ENCODE data around the gene RCSD1.
A peak's percentile ranks its signal among the peaks of the same experiment; 100 is the strongest.

Gene RCSD1

GRCh38 chr1:167678422-167678821 is 48.4 kb downstream of the RCSD1 start:
- Mint-ChIP-seq H3K27me3 (no peaks in the 10 kb centered on the region), H3K4me3 (no peak overlapping the region), H3K4me1 (peaks cover 17% of the 10 kb centered on the region), H3K36me3 (ENCODE audit: insufficient read depth) (peaks cover 23% of the 10 kb centered on the region), H3K27ac (ENCODE audit: low read depth) (no peak overlapping the region), H3K9me3 (no peaks in the 10 kb centered on the region)
- ATAC-seq (replicated peaks; ENCODE audit: extremely low read depth, poor library complexity, severe bottlenecking) = no peak
- no peak for DNase-seq (ENCODE audit: low spot score in 2 of 2)

- Mint-ChIP-seq H3K36me3 (ENCODE audit: insufficient read depth) (peaks cover 28% of the 10 kb centered on the region), H3K4me3 (no peak overlapping the region), H3K27ac (ENCODE audit: low read depth) (no peak overlapping the region), H3K27me3 (no peaks in the 10 kb centered on the region), H3K4me1 (peaks cover 13% of the 10 kb centered on the region), H3K9me3 (no peaks in the 10 kb centered on the region)
- DNase-seq (ENCODE audit: low spot score in 2 of 2) (no peak), ATAC-seq (replicated peaks; ENCODE audit: extremely low read depth, poor library complexity, severe bottlenecking) (no peak)
Observed at GRCh38 chr1:167678838-167679237, 48.8 kb downstream of the RCSD1 start.

- Mint-ChIP-seq H3K4me1 (peaks cover 11% of the 10 kb centered on the region), H3K27me3 (no peaks in the 10 kb centered on the region), H3K4me3 (no peak overlapping the region), H3K27ac (ENCODE audit: low read depth) (no peak overlapping the region), H3K36me3 (ENCODE audit: insufficient read depth) (peaks cover 32% of the 10 kb centered on the region), H3K9me3 (no peaks in the 10 kb centered on the region)
- ATAC-seq (replicated peaks; ENCODE audit: extremely low read depth, poor library complexity, severe bottlenecking) = no peak
- no peak for DNase-seq (ENCODE audit: low spot score in 2 of 2)
Observed at GRCh38 chr1:167679714-167680113, 49.7 kb downstream of the RCSD1 start.

GRCh38 chr1:167681024-167681423 is 51.0 kb downstream of the RCSD1 start:
- Mint-ChIP-seq H3K27ac (ENCODE audit: low read depth) (no peak overlapping the region), H3K4me1 (peaks cover 10% of the 10 kb centered on the region), H3K27me3 (no peaks in the 10 kb centered on the region), H3K36me3 (ENCODE audit: insufficient read depth) (peaks cover 39% of the 10 kb centered on the region), H3K9me3 (no peaks in the 10 kb centered on the region), H3K4me3 (no peak overlapping the region)
- DNase-seq (ENCODE audit: low spot score in 2 of 2) (no peak), ATAC-seq (replicated peaks; ENCODE audit: extremely low read depth, poor library complexity, severe bottlenecking) (no peak)

- H3K36me3 Mint-ChIP-seq (ENCODE audit: insufficient read depth) = peaks cover 40% of the 10 kb centered on the region
- peaks cover 11% of the 10 kb centered on the region for H3K4me1 Mint-ChIP-seq
- no peak overlapping the region for H3K4me3 Mint-ChIP-seq
- ATAC-seq (replicated peaks; ENCODE audit: extremely low read depth, poor library complexity, severe bottlenecking) (no peak), DNase-seq (ENCODE audit: low spot score in 2 of 2) (no peak)
- no peak overlapping the region for H3K27ac Mint-ChIP-seq (ENCODE audit: low read depth)
- no peaks in the 10 kb centered on the region for H3K27me3 Mint-ChIP-seq
- H3K9me3 Mint-ChIP-seq = no peaks in the 10 kb centered on the region
Observed at GRCh38 chr1:167681451-167682098, 51.5 kb downstream of the RCSD1 start.

GRCh38 chr1:167683226-167683625 is 53.2 kb downstream of the RCSD1 start:
- ATAC-seq (replicated peaks; ENCODE audit: extremely low read depth, poor library complexity, severe bottlenecking) (no peak), DNase-seq (ENCODE audit: low spot score in 2 of 2) (no peak)
- no peak overlapping the region for H3K4me3 Mint-ChIP-seq
- no peaks in the 10 kb centered on the region for H3K9me3 Mint-ChIP-seq
- no peak overlapping the region for H3K27ac Mint-ChIP-seq (ENCODE audit: low read depth)
- H3K27me3 Mint-ChIP-seq = no peaks in the 10 kb centered on the region
- peaks cover 16% of the 10 kb centered on the region for H3K4me1 Mint-ChIP-seq
- peaks cover 48% of the 10 kb centered on the region for H3K36me3 Mint-ChIP-seq (ENCODE audit: insufficient read depth)

GRCh38 chr1:167683641-167684502 is 53.8 kb downstream of the RCSD1 start:
- no peak for DNase-seq (ENCODE audit: low spot score in 2 of 2)
- peak overlapping the region; percentile 82 for H3K27ac Mint-ChIP-seq (ENCODE audit: low read depth)
- peaks cover 54% of the 10 kb centered on the region for H3K36me3 Mint-ChIP-seq (ENCODE audit: insufficient read depth)
- no peaks in the 10 kb centered on the region for H3K9me3 Mint-ChIP-seq
- H3K27me3 Mint-ChIP-seq = no peaks in the 10 kb centered on the region
- no peak overlapping the region for H3K4me3 Mint-ChIP-seq
- no peak for ATAC-seq (replicated peaks; ENCODE audit: extremely low read depth, poor library complexity, severe bottlenecking)
- peaks cover 16% of the 10 kb centered on the region for H3K4me1 Mint-ChIP-seq

- DNase-seq (ENCODE audit: low spot score in 2 of 2) = no peak
- H3K9me3 Mint-ChIP-seq = no peaks in the 10 kb centered on the region
- peaks cover 67% of the 10 kb centered on the region for H3K36me3 Mint-ChIP-seq (ENCODE audit: insufficient read depth)
- no peak overlapping the region for H3K4me3 Mint-ChIP-seq
- H3K27me3 Mint-ChIP-seq = no peaks in the 10 kb centered on the region
- H3K27ac Mint-ChIP-seq (ENCODE audit: low read depth) = no peak overlapping the region
- ATAC-seq (replicated peaks; ENCODE audit: extremely low read depth, poor library complexity, severe bottlenecking) = no peak
- peaks cover 16% of the 10 kb centered on the region for H3K4me1 Mint-ChIP-seq
Observed at GRCh38 chr1:167685844-167686243, 55.8 kb downstream of the RCSD1 start.

GRCh38 chr1:167687919-167688519 is 58.0 kb downstream of the RCSD1 start:
- ATAC-seq (replicated peaks; ENCODE audit: extremely low read depth, poor library complexity, severe bottlenecking) (peak; percentile 62), DNase-seq (ENCODE audit: low spot score in 2 of 2) (peak; percentile 71 to 76)
- Mint-ChIP-seq H3K27me3 (no peaks in the 10 kb centered on the region), H3K4me1 (peaks cover 12% of the 10 kb centered on the region), H3K27ac (ENCODE audit: low read depth) (peak overlapping the region; percentile 19), H3K9me3 (no peaks in the 10 kb centered on the region), H3K4me3 (no peak overlapping the region), H3K36me3 (ENCODE audit: insufficient read depth) (peaks cover 81% of the 10 kb centered on the region)

GRCh38 chr1:167689567-167689920 is 59.5 kb downstream of the RCSD1 start:
- Mint-ChIP-seq H3K36me3 (ENCODE audit: insufficient read depth) (peaks cover 72% of the 10 kb centered on the region), H3K9me3 (no peaks in the 10 kb centered on the region), H3K27ac (ENCODE audit: low read depth) (no peak overlapping the region), H3K4me1 (peaks cover 6% of the 10 kb centered on the region), H3K27me3 (no peaks in the 10 kb centered on the region), H3K4me3 (no peak overlapping the region)
- no peak for DNase-seq (ENCODE audit: low spot score in 2 of 2)
- ATAC-seq (replicated peaks; ENCODE audit: extremely low read depth, poor library complexity, severe bottlenecking) = no peak

- ATAC-seq (replicated peaks; ENCODE audit: extremely low read depth, poor library complexity, severe bottlenecking) (no peak), DNase-seq (ENCODE audit: low spot score in 2 of 2) (no peak)
- Mint-ChIP-seq H3K36me3 (ENCODE audit: insufficient read depth) (peaks cover 73% of the 10 kb centered on the region), H3K4me3 (no peak overlapping the region), H3K4me1 (peaks cover 6% of the 10 kb centered on the region), H3K9me3 (no peaks in the 10 kb centered on the region), H3K27me3 (no peaks in the 10 kb centered on the region), H3K27ac (ENCODE audit: low read depth) (no peak overlapping the region)
Observed at GRCh38 chr1:167690053-167690452, 60.0 kb downstream of the RCSD1 start.

- no peak overlapping the region for H3K27ac Mint-ChIP-seq (ENCODE audit: low read depth)
- H3K4me1 Mint-ChIP-seq = peaks cover 6% of the 10 kb centered on the region
- no peaks in the 10 kb centered on the region for H3K27me3 Mint-ChIP-seq
- DNase-seq (ENCODE audit: low spot score in 2 of 2) (no peak), ATAC-seq (replicated peaks; ENCODE audit: extremely low read depth, poor library complexity, severe bottlenecking) (no peak)
- H3K36me3 Mint-ChIP-seq (ENCODE audit: insufficient read depth) = peaks cover 80% of the 10 kb centered on the region
- no peaks in the 10 kb centered on the region for H3K9me3 Mint-ChIP-seq
- no peak overlapping the region for H3K4me3 Mint-ChIP-seq
Observed at GRCh38 chr1:167693425-167694045, 63.5 kb downstream of the RCSD1 start.

Data from central memory CD8-positive, alpha-beta T cell (primary cell).